ENCODE data around the gene ARAP2.

The ARAP2 gene

DNA sequence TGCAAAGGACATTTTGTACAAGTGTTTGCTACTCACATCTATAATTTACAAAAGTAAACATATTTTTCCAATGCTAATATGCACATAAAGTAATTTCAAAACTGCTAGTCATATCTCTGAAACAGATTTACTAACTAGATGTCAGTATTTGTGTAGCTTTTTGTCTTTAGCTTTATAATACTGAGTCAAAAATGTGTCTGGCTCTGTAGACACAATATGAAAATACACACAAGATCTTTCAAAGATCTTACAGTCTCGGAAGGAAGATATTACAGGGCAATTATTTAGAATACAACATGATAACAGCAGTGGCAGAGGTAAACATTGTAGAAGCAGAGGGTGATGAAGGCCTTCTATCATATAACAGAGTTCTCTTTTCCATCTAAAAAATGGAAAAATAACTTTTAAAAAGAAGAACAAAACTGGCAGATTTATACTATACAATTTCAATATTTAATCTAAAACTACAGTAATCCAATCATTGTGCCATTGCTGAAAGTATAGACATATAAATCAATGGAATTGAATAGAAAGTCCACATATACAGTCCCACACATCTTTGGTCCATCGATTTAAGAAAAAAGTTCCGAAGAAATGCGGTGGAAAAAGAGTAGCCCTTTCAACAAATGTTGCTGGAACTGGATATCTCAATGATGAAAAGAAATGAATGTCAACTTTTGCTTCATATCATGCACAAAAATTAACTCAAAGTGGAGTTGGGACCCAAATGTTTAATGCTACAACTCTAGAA, 29.4 kb downstream of the ARAP2 start:
- TF ChIP-seq, protein P1, sequence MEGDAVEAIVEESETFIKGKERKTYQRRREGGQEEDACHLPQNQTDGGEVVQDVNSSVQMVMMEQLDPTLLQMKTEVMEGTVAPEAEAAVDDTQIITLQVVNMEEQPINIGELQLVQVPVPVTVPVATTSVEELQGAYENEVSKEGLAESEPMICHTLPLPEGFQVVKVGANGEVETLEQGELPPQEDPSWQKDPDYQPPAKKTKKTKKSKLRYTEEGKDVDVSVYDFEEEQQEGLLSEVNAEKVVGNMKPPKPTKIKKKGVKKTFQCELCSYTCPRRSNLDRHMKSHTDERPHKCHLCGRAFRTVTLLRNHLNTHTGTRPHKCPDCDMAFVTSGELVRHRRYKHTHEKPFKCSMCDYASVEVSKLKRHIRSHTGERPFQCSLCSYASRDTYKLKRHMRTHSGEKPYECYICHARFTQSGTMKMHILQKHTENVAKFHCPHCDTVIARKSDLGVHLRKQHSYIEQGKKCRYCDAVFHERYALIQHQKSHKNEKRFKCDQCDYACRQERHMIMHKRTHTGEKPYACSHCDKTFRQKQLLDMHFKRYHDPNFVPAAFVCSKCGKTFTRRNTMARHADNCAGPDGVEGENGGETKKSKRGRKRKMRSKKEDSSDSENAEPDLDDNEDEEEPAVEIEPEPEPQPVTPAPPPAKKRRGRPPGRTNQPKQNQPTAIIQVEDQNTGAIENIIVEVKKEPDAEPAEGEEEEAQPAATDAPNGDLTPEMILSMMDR (IDR thresholded peaks at IDR 0.05; ENCODE audit: low read depth, low read length): no peak
- H3K4me3 ChIP-seq (ENCODE audit: low read depth, low read length): no peak overlapping the region

- no peak overlapping the region for H3K4me3 ChIP-seq (ENCODE audit: low read depth, low read length)
- TF ChIP-seq, protein P1 (IDR thresholded peaks at IDR 0.05; ENCODE audit: low read depth, low read length): no peak
Measured at GRCh38 chr4:36213977-36214376, 30.3 kb downstream of the ARAP2 start.

DNA sequence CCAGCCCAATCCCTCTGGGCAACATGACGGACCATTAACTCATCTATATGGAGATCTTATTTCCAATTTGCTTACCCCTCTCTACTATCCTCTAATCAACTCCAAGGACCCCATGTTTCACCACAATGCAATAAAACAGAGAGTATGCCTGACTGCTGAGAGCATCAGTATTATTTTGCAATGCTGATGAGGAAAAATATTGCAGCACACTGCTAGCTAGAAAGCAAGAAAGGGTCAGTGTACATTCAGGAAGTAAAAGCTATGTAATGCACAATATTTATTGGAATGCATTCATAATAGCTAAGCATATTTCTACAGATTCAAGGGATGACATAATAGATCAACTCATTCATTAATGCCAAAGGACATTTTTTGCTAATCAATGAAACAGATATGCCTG, 33.2 kb downstream of the ARAP2 start:
- H3K4me3 ChIP-seq (ENCODE audit: low read depth, low read length): no peak overlapping the region

GRCh38 chr4:36209941-36210649, 34.2 kb downstream of the ARAP2 start:
- no peak overlapping the region for H3K4me3 ChIP-seq (ENCODE audit: low read depth, low read length)
- TF ChIP-seq, protein P1 (IDR thresholded peaks at IDR 0.05; ENCODE audit: low read depth, low read length): no peak

More for the DNA sequence above, 33.2 kb downstream of the ARAP2 start:
- TF ChIP-seq, protein P1 (IDR thresholded peaks at IDR 0.05; ENCODE audit: low read depth, low read length): no peak

DNA sequence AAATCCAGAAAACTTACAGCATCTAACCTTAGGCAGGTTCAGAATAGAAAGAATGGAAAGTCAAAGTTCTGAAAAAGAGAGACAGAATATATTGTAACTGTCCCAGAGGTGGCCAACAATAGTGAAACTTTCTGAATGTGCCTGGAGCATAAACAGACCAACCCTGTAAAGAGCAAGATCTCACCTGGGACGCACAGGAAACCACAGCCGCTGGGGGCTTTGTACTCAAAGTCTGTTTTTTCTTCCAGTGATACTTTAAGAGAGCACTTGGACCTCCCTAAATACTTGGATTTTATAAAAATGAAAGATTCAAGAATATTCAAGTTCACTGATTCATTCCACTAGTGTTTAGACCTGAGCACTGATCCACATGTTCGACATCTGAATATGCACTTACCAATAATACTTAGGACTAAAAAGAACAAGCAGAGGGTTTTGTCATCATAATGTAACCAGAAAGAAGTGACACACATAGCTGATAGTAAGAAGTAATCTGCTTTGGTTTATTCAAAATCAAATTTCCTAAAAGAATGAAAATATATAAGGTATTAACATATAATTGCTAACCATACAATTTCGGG, 35.3 kb downstream of the ARAP2 start:
- TF ChIP-seq, protein P1 (IDR thresholded peaks at IDR 0.05; ENCODE audit: low read depth, low read length): no peak
- no peak overlapping the region for H3K4me3 ChIP-seq (ENCODE audit: low read depth, low read length)

GRCh38 chr4:36207831-36208520, 36.3 kb downstream of the ARAP2 start:
- TF ChIP-seq, protein P1 (IDR thresholded peaks at IDR 0.05; ENCODE audit: low read depth, low read length): no peak

More at GRCh38 chr4:36207831-36208520, 36.3 kb downstream of the ARAP2 start:
- H3K4me3 ChIP-seq (ENCODE audit: low read depth, low read length): no peak overlapping the region
